Astrocyte (in vitro differentiated cells and primary cell): Measurements from ENCODE around the gene ABCC1. TPM values are rescaled to one million over a fixed set of nuclear protein-coding genes. Genes with fewer than 3 reads are reported as not detected.

Source experiments
- DNase-seq: peaks from one replicate; pipeline ENCODE4 v3.0.0-alpha.2; 2010; ENCODE audit warnings: low read depth
- FAIRE-seq: peaks from 2 replicates; lab custom pipeline; 2011; peaks lifted over from hg19 to GRCh38; lab: Jason Lieb, UNC
- H2AFZ ChIP-seq: 2 replicates; pipeline ENCODE4 v1.6.0; 2012; ENCODE audit warnings: low read depth, low read length, inconsistent platforms
- H3K27ac ChIP-seq: 2 replicates; pipeline ENCODE4 v1.5.1; 2011; ENCODE audit warnings: low read depth, low read length, inconsistent platforms
- H3K27me3 ChIP-seq: 2 replicates; pipeline ENCODE4 v1.6.0; 2011; ENCODE audit warnings: low read length, inconsistent platforms; ENCODE audit not compliant: insufficient read depth
- H3K36me3 ChIP-seq: 2 replicates; pipeline ENCODE4 v1.5.1; 2011; ENCODE audit warnings: low read length, inconsistent platforms; ENCODE audit not compliant: insufficient read depth
- H3K4me1 ChIP-seq: 2 replicates; pipeline ENCODE4 v1.5.1; 2011; ENCODE audit warnings: low read length, inconsistent platforms; ENCODE audit not compliant: insufficient read depth
- H3K4me2 ChIP-seq: 2 replicates; pipeline ENCODE4 v1.6.0; 2012; ENCODE audit warnings: low read length, inconsistent platforms
- H3K4me3 ChIP-seq: 2 replicates; pipeline ENCODE4 v1.5.1; 2011; ENCODE audit warnings: low read depth, mild to moderate bottlenecking, low read length, inconsistent platforms; ENCODE audit not compliant: insufficient read depth
- H3K79me2 ChIP-seq: 2 replicates; pipeline ENCODE4 v1.6.0; 2012; ENCODE audit warnings: mild to moderate bottlenecking, low read length, inconsistent platforms; ENCODE audit not compliant: insufficient read depth
- H3K9ac ChIP-seq: 2 replicates; pipeline ENCODE4 v1.6.0; 2012; ENCODE audit warnings: mild to moderate bottlenecking, low read length, inconsistent platforms
- H3K9me3 ChIP-seq: 2 replicates; pipeline ENCODE4 v1.5.1; 2012; ENCODE audit warnings: low read depth, mild to moderate bottlenecking, low read length, inconsistent platforms; ENCODE audit not compliant: insufficient read depth
- H4K20me1 ChIP-seq: 2 replicates; pipeline ENCODE4 v1.6.0; 2012; ENCODE audit warnings: low read length, inconsistent platforms; ENCODE audit not compliant: insufficient read depth
- H3K27ac Mint-ChIP-seq: one replicate; pipeline ENCODE4 v1.8.0; 2021; ENCODE audit warnings: mild to moderate bottlenecking, mixed read lengths; ENCODE audit not compliant: unreplicated experiment
- H3K27me3 Mint-ChIP-seq: one replicate; pipeline ENCODE4 v1.8.0; 2021; ENCODE audit warnings: low read depth, mixed read lengths; ENCODE audit not compliant: unreplicated experiment
- H3K36me3 Mint-ChIP-seq: one replicate; pipeline ENCODE4 v1.8.0; 2021; ENCODE audit warnings: low read depth, mixed read lengths; ENCODE audit not compliant: unreplicated experiment
- H3K4me1 Mint-ChIP-seq: one replicate; pipeline ENCODE4 v1.8.0; 2021; ENCODE audit warnings: low read depth, mixed read lengths; ENCODE audit not compliant: unreplicated experiment
- H3K4me3 Mint-ChIP-seq: one replicate; pipeline ENCODE4 v1.8.0; 2021; ENCODE audit warnings: mild to moderate bottlenecking, moderate library complexity, mixed read lengths; ENCODE audit not compliant: unreplicated experiment
- H3K9me3 Mint-ChIP-seq: one replicate; pipeline ENCODE4 v1.8.0; 2021; ENCODE audit warnings: mild to moderate bottlenecking, mixed read lengths; ENCODE audit not compliant: unreplicated experiment
- EZH2 ChIP-seq: IDR thresholded peaks from 2 replicates; pipeline ENCODE4 v1.6.1; 2012; ENCODE audit warnings: mild to moderate bottlenecking, low read length, inconsistent platforms; ENCODE audit not compliant: insufficient read depth
- total RNA-seq: library from RNA; stranded (reverse); gene quantifications from 2 replicates; pipeline ENCODE4 v1.2.1, GENCODE V29; 2021
- TF ChIP-seq, protein P1 (sequence below): IDR thresholded peaks from 2 replicates; pipeline ENCODE4 v1.5.1; 2011; ENCODE audit warnings: low read depth, mild to moderate bottlenecking, inconsistent platforms, low read length, moderate library complexity; ENCODE audit not compliant: insufficient read depth

ABCC1 gene
- total RNA-seq, 1 donor from 2014 or later = 42.1 TPM

DNA sequence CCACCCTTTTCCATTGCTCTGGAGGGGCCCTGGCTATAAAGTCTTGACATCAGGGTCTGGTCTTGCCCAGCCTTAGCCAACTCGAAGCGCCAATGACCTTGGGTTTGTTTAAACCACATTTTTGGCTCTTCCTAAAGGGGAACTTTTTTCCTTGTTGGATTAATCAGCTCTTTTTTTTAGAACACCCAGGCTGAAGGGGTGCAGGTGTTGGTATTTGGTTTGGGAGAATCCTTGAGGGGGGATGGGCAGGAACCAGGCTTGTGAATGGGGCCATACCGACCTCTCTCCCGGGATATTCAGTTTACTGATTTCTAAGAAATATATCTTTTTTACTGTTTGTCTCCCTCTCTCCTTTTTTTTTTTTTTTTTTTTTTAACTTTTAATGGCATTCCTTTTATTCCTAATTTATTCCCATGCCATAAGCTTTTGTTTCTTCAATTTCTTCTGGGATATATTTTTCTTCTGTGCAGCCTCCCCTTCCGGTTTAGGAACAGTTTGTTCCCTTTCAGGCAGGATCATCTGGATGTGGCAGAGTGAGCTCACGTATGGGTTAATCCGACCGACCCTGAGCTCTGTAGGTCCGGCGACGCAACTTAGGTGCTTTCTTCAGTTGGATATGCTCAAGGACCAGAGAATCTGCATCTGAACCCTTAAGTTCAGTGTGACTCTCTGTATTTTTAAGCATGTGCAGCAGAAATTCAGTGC is 144.4 kb downstream of the ABCC1 start:
- Histone ChIP-seq H4K20me1 (peaks cover 6% of the 10 kb centered on the region), H3K9me3 (no peaks in the 10 kb centered on the region), H3K4me1 (peaks cover 26% of the 10 kb centered on the region), H3K27me3 (no peaks in the 10 kb centered on the region), H3K79me2 (no peaks in the 10 kb centered on the region), H3K4me3 (no peak overlapping the region), H3K27ac (no peak overlapping the region), H3K36me3 (peaks cover 5% of the 10 kb centered on the region), H3K9ac (no peak overlapping the region), H3K4me2 (no peak overlapping the region), H2AFZ (no peak overlapping the region)
- Mint-ChIP-seq H3K36me3 (peaks cover 20% of the 10 kb centered on the region), H3K27ac (no peak overlapping the region), H3K27me3 (no peaks in the 10 kb centered on the region), H3K4me3 (no peak overlapping the region), H3K4me1 (peaks cover 19% of the 10 kb centered on the region), H3K9me3 (peaks cover 1% of the 10 kb centered on the region)
- FAIRE-seq (no peak), DNase-seq (no peak)
- no peak for TF ChIP-seq EZH2
- TF ChIP-seq, protein P1, sequence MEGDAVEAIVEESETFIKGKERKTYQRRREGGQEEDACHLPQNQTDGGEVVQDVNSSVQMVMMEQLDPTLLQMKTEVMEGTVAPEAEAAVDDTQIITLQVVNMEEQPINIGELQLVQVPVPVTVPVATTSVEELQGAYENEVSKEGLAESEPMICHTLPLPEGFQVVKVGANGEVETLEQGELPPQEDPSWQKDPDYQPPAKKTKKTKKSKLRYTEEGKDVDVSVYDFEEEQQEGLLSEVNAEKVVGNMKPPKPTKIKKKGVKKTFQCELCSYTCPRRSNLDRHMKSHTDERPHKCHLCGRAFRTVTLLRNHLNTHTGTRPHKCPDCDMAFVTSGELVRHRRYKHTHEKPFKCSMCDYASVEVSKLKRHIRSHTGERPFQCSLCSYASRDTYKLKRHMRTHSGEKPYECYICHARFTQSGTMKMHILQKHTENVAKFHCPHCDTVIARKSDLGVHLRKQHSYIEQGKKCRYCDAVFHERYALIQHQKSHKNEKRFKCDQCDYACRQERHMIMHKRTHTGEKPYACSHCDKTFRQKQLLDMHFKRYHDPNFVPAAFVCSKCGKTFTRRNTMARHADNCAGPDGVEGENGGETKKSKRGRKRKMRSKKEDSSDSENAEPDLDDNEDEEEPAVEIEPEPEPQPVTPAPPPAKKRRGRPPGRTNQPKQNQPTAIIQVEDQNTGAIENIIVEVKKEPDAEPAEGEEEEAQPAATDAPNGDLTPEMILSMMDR = no peak

DNA sequence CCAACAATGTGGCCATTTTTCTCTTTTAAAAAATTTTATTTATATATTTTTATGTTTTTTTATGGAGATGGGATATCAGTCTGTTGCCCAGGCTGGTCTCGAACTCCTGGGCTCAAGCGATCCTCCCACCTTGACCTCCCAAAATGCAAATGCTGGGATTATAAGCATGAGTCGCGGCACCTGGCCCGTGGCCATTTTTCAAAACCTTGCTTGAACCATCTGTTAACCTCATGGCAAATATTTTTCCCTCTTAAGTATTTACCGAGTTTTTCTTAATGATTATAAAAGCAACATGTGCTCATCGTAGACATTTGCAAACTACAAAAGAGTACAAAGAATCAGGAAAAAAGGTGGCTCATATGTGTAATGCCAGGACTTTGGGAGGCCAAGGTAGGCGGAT is 146.2 kb downstream of the ABCC1 start:
- no peaks in the 10 kb centered on the region for H3K27me3 Mint-ChIP-seq
- no peak overlapping the region for H3K4me3 Mint-ChIP-seq
- Histone ChIP-seq H3K36me3 (peaks cover 5% of the 10 kb centered on the region), H3K27ac (no peak overlapping the region), H2AFZ (no peak overlapping the region), H3K4me1 (peaks cover 26% of the 10 kb centered on the region), H3K4me2 (peak overlapping the region; percentile 44), H3K4me3 (no peak overlapping the region), H3K27me3 (no peaks in the 10 kb centered on the region), H3K9me3 (no peaks in the 10 kb centered on the region), H3K9ac (no peak overlapping the region), H3K79me2 (no peaks in the 10 kb centered on the region), H4K20me1 (peaks cover 6% of the 10 kb centered on the region)
- DNase-seq (no peak), FAIRE-seq (no peak)
- peaks cover 1% of the 10 kb centered on the region for H3K9me3 Mint-ChIP-seq
- peak overlapping the region; percentile 83 for H3K27ac Mint-ChIP-seq
- no peak for TF ChIP-seq EZH2
- TF ChIP-seq, protein P1 = no peak
- H3K4me1 Mint-ChIP-seq = peaks cover 19% of the 10 kb centered on the region
- peaks cover 26% of the 10 kb centered on the region for H3K36me3 Mint-ChIP-seq
